SK-N-SH (cell line): ENCODE data around the gene AP2A1. TPM values are rescaled to one million over a fixed set of nuclear protein-coding genes. Genes with fewer than 3 reads are reported as not detected.

ENCODE experiments used
- CTCF ChIA-PET: fragments of 300-600, 350-600 bp; formaldehyde crosslinking; extraction: SDS; loops from one replicate; lab custom pipeline; 2021; lab: Yijun Ruan, JAX
- POLR2A ChIA-PET: fragments of 350-600 bp; sonication (Branson Sonifier 250); formaldehyde crosslinking; extraction: SDS; loops from one replicate; lab custom pipeline; 2020; ENCODE audit warnings: antibody characterized with exemption, inconsistent platforms; lab: Yijun Ruan, JAX
- DNase-seq: peaks from one replicate; pipeline ENCODE4 v3.0.0; 2012
- H2AFZ ChIP-seq: fragments of 200-600 bp; sonication (generic); 2 replicates; pipeline ENCODE4 v1.8.1; 2016; ENCODE audit warnings: antibody characterized with exemption, mild to moderate bottlenecking, low read depth
- H3F3A ChIP-seq: fragments of 200-600 bp; sonication (generic); replicated peaks from 2 replicates; pipeline ENCODE3; 2016; ENCODE audit warnings: antibody characterized with exemption, mild to moderate bottlenecking; ENCODE audit not compliant: insufficient read depth
- H3K27ac ChIP-seq, 2 experiments: fragments of 200-500 bp in 1 of 2; fragments of 200-600 bp in 1 of 2; sonication (Bioruptor generic) in 1 of 2; sonication (generic), shearing (Covaris generic) in 1 of 2; 2 replicates each; pipeline versions ENCODE4 v1.5.1 to v1.6.1; 2014 to 2016; ENCODE audit warnings: low read depth in 2 of 2, inconsistent platforms in 1 of 2, low read length in 1 of 2, mild to moderate bottlenecking in 1 of 2, mixed read lengths in 1 of 2
- H3K27me3 ChIP-seq: fragments of 200-600 bp; sonication (generic), shearing (Covaris generic); 2 replicates; pipeline ENCODE4 v1.6.1; 2016; ENCODE audit warnings: mixed run types; ENCODE audit not compliant: insufficient read depth
- H3K36me3 ChIP-seq, 2 experiments: fragments of 200-500 bp in 1 of 2; fragments of 200-600 bp in 1 of 2; sonication (Bioruptor generic) in 1 of 2; sonication (generic) in 1 of 2; replicated peaks in 1 of 2; 2 replicates each; pipeline versions ENCODE3 to v1.5.1; 2014 to 2016; ENCODE audit warnings: low read length in 1 of 2, mild to moderate bottlenecking in 1 of 2; ENCODE audit not compliant: insufficient read depth in 2 of 2, control insufficient read depth in 1 of 2
- H3K4me1 ChIP-seq, 2 experiments: fragments of 200-500 bp in 1 of 2; fragments of 200-600 bp in 1 of 2; sonication (Bioruptor generic) in 1 of 2; sonication (generic), shearing (Covaris generic) in 1 of 2; 2 replicates each; pipeline versions ENCODE4 v1.5.1 to v1.6.1; 2014 to 2016; ENCODE audit warnings: low read depth in 1 of 2, low read length in 1 of 2, mixed run types in 1 of 2; ENCODE audit not compliant: insufficient read depth in 2 of 2, control insufficient read depth in 1 of 2
- H3K4me2 ChIP-seq: fragments of 200-600 bp; sonication (generic), shearing (Covaris generic); 2 replicates; pipeline ENCODE4 v1.6.1; 2017; ENCODE audit warnings: mixed run types
- H3K4me3 ChIP-seq, 2 experiments: fragments of 200-500 bp in 1 of 2; fragments of 200-600 bp in 1 of 2; sonication (Bioruptor generic) in 1 of 2; sonication (generic), shearing (Covaris generic) in 1 of 2; 2 replicates each; pipeline versions ENCODE4 v1.5.1 to v1.8.1; 2014 to 2016; ENCODE audit warnings: low read depth in 2 of 2, inconsistent platforms in 1 of 2, low read length in 1 of 2, mild to moderate bottlenecking in 1 of 2, mixed read lengths in 1 of 2, moderate library complexity in 1 of 2
- H3K79me2 ChIP-seq: fragments of 200-600 bp; sonication (generic); 2 replicates; pipeline ENCODE4 v1.8.1; 2017; ENCODE audit warnings: mild to moderate bottlenecking; ENCODE audit not compliant: insufficient read depth
- H3K9ac ChIP-seq: fragments of 200-600 bp; sonication (generic); 2 replicates; pipeline ENCODE4 v1.6.1; 2017; ENCODE audit warnings: mixed run types
- H3K9me2 ChIP-seq: fragments of 200-600 bp; sonication (generic); 2 replicates; pipeline ENCODE4 v1.6.1; 2017; ENCODE audit warnings: mixed run types
- H3K9me3 ChIP-seq: fragments of 200-600 bp; sonication (generic); 2 replicates; pipeline ENCODE4 v1.6.1; 2017; ENCODE audit warnings: mixed run types, mild to moderate bottlenecking, moderate library complexity
- H4K20me1 ChIP-seq: fragments of 200-600 bp; sonication (generic); 2 replicates; pipeline ENCODE4 v1.6.1; 2017; ENCODE audit warnings: mild to moderate bottlenecking, mixed run types; ENCODE audit not compliant: insufficient read depth
- CHD2 ChIP-seq: fragments of 150-350 bp; IDR thresholded peaks from 2 replicates; pipeline ENCODE4 v1.6.1; 2018; ENCODE audit warnings: low read length; ENCODE audit not compliant: partially characterized antibody
- EP300 ChIP-seq, 2 experiments: IDR thresholded peaks; 2 replicates each; pipeline versions ENCODE4 v1.4.0 to v1.6.1; 2012; ENCODE audit warnings: borderline replicate concordance in 1 of 2, low read depth in 1 of 2, low read length in 1 of 2
- EZH2phosphoT487 ChIP-seq: fragments of 200-600 bp; sonication (generic); IDR thresholded peaks from 2 replicates; pipeline ENCODE4 v1.6.1; 2017; ENCODE audit warnings: low read depth, mixed run types, mild to moderate bottlenecking, antibody characterized with exemption, moderate library complexity, borderline replicate concordance
- FOXJ3 ChIP-seq: sonication (generic); formaldehyde crosslinking; IDR thresholded peaks from 2 replicates; pipeline ENCODE4 v1.5.1; 2020; ENCODE audit warnings: mild to moderate bottlenecking, missing genetic modification reagents
- FOXM1 ChIP-seq: IDR thresholded peaks from 2 replicates; pipeline ENCODE4 v1.4.0; 2012; ENCODE audit warnings: low read depth, mild to moderate bottlenecking
- GABPA ChIP-seq: IDR thresholded peaks from 2 replicates; pipeline ENCODE4 v1.4.0; 2012; ENCODE audit warnings: low read depth, mild to moderate bottlenecking
- JUND ChIP-seq: IDR thresholded peaks from 2 replicates; pipeline ENCODE4 v1.4.0; 2012
- MEF2A ChIP-seq: IDR thresholded peaks from 2 replicates; pipeline ENCODE4 v1.4.0; 2012; ENCODE audit warnings: low read depth, borderline replicate concordance
- MXI1 ChIP-seq: IDR thresholded peaks from 2 replicates; pipeline ENCODE4 v1.6.1; 2012; ENCODE audit warnings: mild to moderate bottlenecking, low read depth, low read length, improper control_type of control experiment
- NRF1 ChIP-seq: IDR thresholded peaks from 2 replicates; pipeline ENCODE4 v1.6.1; 2012; ENCODE audit warnings: low read depth, mild to moderate bottlenecking, low read length
- RCOR1 ChIP-seq: fragments of 150-350 bp; IDR thresholded peaks from 2 replicates; pipeline ENCODE4 v1.6.1; 2017; ENCODE audit warnings: antibody characterized with exemption, low read length
- RXRA ChIP-seq: IDR thresholded peaks from 2 replicates; pipeline ENCODE4 v1.4.0; 2012; ENCODE audit warnings: low read depth, mild to moderate bottlenecking, borderline replicate concordance
- SMC3 ChIP-seq: IDR thresholded peaks from 2 replicates; pipeline ENCODE4 v1.6.1; 2012; ENCODE audit warnings: low read depth, low read length, improper control_type of control experiment
- TAF1 ChIP-seq: IDR thresholded peaks from 2 replicates; pipeline ENCODE4 v1.6.1; 2012; ENCODE audit warnings: low read depth, mild to moderate bottlenecking, low read length, moderate library complexity, borderline replicate concordance
- WGBS: methylation state at CpG from one replicate; pipeline ENCODE4 v1.1.6; 2017; ENCODE audit warnings: low lambda C conversion rate; 5-methylcytosine and 5-hydroxymethylcytosine counted together
- polyA plus RNA-seq, 3 experiments: library from polyadenylated mRNA; depleted of rRNA; stranded (reverse); fragments of >200 nt; gene quantifications; 2 replicates each; pipeline ENCODE4 v1.2.3, GENCODE V29; 2012
- TF ChIP-seq, protein P1 (sequence below): fragments of 150-350 bp; IDR thresholded peaks from 2 replicates; pipeline ENCODE4 v1.6.1; 2017; ENCODE audit warnings: antibody characterized with exemption, low read length, low read depth, borderline replicate concordance
- TF ChIP-seq, protein P2 (sequence below): IDR thresholded peaks from 2 replicates; pipeline ENCODE4; 2012
- TF ChIP-seq, protein P3 (sequence below): IDR thresholded peaks from 2 replicates; pipeline ENCODE4 v1.6.1; 2012; ENCODE audit warnings: mild to moderate bottlenecking, low read depth, low read length, moderate library complexity

The AP2A1 gene
- polyA plus RNA-seq, 1 of the 3 experiments (the other 2 are of a cell fraction) = 74.8 TPM

GRCh38 chr19:49836176-49837008 is 69.6 kb downstream of the AP2A1 start:
- H3K36me3 ChIP-seq = peaks cover 19 to 77% of the 10 kb centered on the region in 2 experiments
- 97% methylated on average over 9 of the region's 20 CpGs for WGBS
- POLR2A ChIA-PET = no interaction called here
- H3K4me2 ChIP-seq = no peak overlapping the region
- no peaks in the 10 kb centered on the region for H4K20me1 ChIP-seq
- peaks cover 0 to 11% of the 10 kb centered on the region in 2 experiments; a peak in 1 of 4 replicates for H3K4me1 ChIP-seq
- no peak overlapping the region for H3K9ac ChIP-seq
- TF ChIP-seq RCOR1 = no peak
- no peak for TF ChIP-seq SMC3
- TF ChIP-seq, protein P1, sequence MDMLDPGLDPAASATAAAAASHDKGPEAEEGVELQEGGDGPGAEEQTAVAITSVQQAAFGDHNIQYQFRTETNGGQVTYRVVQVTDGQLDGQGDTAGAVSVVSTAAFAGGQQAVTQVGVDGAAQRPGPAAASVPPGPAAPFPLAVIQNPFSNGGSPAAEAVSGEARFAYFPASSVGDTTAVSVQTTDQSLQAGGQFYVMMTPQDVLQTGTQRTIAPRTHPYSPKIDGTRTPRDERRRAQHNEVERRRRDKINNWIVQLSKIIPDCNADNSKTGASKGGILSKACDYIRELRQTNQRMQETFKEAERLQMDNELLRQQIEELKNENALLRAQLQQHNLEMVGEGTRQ = no peak
- TF ChIP-seq MXI1 = no peak
- H3K9me2 ChIP-seq = no peaks in the 10 kb centered on the region
- H3K9me3 ChIP-seq = no peaks in the 10 kb centered on the region
- no peak overlapping the region for H2AFZ ChIP-seq
- no peak overlapping the region for H3K4me3 ChIP-seq
- peak; percentile 20 for DNase-seq
- H3F3A ChIP-seq = no peaks in the 10 kb centered on the region
- H3K79me2 ChIP-seq = no peaks in the 10 kb centered on the region
- no peaks in the 10 kb centered on the region for H3K27me3 ChIP-seq
- CTCF ChIA-PET = interaction anchor here (1.3 kb wide), 1 partner anchor 17 kb away, joined by 4 read pairs; no protein-coding TSS in a partner anchor
- no peak overlapping the region for H3K27ac ChIP-seq

DNA sequence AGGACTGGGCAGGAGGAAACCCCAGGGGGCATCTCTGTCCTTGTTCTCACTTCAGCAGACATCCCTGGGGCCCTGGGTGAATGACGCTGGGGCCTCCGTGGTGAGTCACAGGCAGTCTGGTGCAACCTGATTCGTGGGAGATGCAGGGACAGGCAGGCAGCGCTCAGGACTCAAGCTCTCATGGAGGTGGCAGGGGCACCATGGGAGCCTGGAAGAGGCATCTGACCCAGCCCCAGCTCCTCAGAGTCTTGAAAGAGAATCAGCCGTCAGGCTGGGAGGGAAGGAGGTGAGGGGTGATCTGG is 70.2 kb downstream of the AP2A1 start:
- CTCF ChIA-PET = interaction anchor here (1.3 kb wide), 1 partner anchor 18 kb away, joined by 4 read pairs; no protein-coding TSS in a partner anchor

More for the DNA sequence above, 70.2 kb downstream of the AP2A1 start:
- POLR2A ChIA-PET = interaction anchor here (0.6 to 1.1 kb wide), 2 partner anchors 13 to 139 kb away, joined by 3 to 4 read pairs; no protein-coding TSS in a partner anchor
- Histone ChIP-seq H3K27ac (no peak overlapping the region), H3K9me2 (no peaks in the 10 kb centered on the region), H3F3A (no peaks in the 10 kb centered on the region), H3K27me3 (no peaks in the 10 kb centered on the region), H3K36me3 (peaks cover 20 to 77% of the 10 kb centered on the region in 2 experiments), H3K79me2 (no peaks in the 10 kb centered on the region), H2AFZ (no peak overlapping the region), H3K9ac (no peak overlapping the region), H3K4me2 (no peak overlapping the region), H4K20me1 (no peaks in the 10 kb centered on the region), H3K9me3 (no peaks in the 10 kb centered on the region), H3K4me1 (peaks cover 0 to 11% of the 10 kb centered on the region in 2 experiments; a peak in 1 of 4 replicates), H3K4me3 (no peak overlapping the region)
- DNase-seq = no peak
- TF ChIP-seq TAF1 (no peak), EP300 (IDR thresholded peaks at IDR 0.05; ENCODE audit: borderline replicate concordance in 1 of 2, low read depth in 1 of 2, low read length in 1 of 2) (no peak), FOXJ3 (CRISPR knock-in tag) (no peak), CHD2 (no peak), FOXM1 (no peak), MEF2A (no peak), JUND (no peak), RXRA (no peak), NRF1 (no peak), EZH2phosphoT487 (no peak), GABPA (no peak)
- TF ChIP-seq, protein P1 = no peak
- TF ChIP-seq, protein P2, sequence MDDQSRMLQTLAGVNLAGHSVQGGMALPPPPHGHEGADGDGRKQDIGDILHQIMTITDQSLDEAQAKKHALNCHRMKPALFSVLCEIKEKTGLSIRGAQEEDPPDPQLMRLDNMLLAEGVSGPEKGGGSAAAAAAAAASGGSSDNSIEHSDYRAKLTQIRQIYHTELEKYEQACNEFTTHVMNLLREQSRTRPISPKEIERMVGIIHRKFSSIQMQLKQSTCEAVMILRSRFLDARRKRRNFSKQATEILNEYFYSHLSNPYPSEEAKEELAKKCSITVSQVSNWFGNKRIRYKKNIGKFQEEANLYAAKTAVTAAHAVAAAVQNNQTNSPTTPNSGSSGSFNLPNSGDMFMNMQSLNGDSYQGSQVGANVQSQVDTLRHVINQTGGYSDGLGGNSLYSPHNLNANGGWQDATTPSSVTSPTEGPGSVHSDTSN = no peak
- TF ChIP-seq, protein P3, sequence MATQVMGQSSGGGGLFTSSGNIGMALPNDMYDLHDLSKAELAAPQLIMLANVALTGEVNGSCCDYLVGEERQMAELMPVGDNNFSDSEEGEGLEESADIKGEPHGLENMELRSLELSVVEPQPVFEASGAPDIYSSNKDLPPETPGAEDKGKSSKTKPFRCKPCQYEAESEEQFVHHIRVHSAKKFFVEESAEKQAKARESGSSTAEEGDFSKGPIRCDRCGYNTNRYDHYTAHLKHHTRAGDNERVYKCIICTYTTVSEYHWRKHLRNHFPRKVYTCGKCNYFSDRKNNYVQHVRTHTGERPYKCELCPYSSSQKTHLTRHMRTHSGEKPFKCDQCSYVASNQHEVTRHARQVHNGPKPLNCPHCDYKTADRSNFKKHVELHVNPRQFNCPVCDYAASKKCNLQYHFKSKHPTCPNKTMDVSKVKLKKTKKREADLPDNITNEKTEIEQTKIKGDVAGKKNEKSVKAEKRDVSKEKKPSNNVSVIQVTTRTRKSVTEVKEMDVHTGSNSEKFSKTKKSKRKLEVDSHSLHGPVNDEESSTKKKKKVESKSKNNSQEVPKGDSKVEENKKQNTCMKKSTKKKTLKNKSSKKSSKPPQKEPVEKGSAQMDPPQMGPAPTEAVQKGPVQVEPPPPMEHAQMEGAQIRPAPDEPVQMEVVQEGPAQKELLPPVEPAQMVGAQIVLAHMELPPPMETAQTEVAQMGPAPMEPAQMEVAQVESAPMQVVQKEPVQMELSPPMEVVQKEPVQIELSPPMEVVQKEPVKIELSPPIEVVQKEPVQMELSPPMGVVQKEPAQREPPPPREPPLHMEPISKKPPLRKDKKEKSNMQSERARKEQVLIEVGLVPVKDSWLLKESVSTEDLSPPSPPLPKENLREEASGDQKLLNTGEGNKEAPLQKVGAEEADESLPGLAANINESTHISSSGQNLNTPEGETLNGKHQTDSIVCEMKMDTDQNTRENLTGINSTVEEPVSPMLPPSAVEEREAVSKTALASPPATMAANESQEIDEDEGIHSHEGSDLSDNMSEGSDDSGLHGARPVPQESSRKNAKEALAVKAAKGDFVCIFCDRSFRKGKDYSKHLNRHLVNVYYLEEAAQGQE = no peak
- 89% methylated on average over 5 of the region's 5 CpGs for WGBS
